ENCODE measurements around the gene ANKFY1. TPM values are rescaled to one million over a fixed set of nuclear protein-coding genes. Genes with fewer than 3 reads are reported as not detected.
A peak's percentile ranks its signal among the peaks of the same experiment; 100 is the strongest.

ANKFY1 gene
- total and polyA plus RNA-seq, 9 donors: 13.7 to 65.1 (median 45.7) TPM

DNA sequence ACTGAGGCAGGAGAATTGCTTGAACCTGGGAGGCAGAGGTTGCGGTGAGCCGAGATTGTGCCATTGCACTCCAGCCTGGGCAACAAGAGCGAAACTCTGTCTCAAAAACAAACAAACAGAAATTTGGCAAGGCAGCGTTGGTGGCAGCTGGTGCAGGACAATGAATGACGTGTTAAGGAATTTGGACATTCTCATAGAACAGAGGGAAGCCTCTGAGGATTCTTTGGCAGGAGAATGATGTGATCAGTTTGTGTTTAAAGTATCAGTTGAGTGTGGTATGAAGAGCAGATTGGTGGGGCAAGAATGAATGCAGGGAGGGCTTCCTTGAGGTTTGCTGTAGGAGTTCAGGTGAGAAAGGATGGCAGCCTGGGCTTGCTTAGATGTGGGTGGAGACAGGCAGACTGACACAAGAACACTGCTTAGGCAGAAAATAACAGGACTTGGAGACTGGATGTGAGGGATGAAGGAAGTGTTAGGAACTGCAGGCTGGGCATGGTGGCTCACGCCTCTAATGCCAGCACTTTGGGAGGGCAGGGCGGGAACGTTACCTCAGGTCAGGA is 115.9 kb downstream of the ANKFY1 start:
- WGBS, 3 donors: 83 to 90% (median 89%) methylated on average over 8 of the region's 8 CpGs
- Histone ChIP-seq H3K36me3 (no peaks in the 10 kb centered on the region), H3K4me1 (ENCODE audit: insufficient read depth) (no peaks in the 10 kb centered on the region), H3K27me3 (no peaks in the 10 kb centered on the region), H3K27ac (no peak overlapping the region), H3K9me3 (no peaks in the 10 kb centered on the region), H3K4me3 (no peak overlapping the region)
- DNase-seq: no peak
- TF ChIP-seq, protein P1, sequence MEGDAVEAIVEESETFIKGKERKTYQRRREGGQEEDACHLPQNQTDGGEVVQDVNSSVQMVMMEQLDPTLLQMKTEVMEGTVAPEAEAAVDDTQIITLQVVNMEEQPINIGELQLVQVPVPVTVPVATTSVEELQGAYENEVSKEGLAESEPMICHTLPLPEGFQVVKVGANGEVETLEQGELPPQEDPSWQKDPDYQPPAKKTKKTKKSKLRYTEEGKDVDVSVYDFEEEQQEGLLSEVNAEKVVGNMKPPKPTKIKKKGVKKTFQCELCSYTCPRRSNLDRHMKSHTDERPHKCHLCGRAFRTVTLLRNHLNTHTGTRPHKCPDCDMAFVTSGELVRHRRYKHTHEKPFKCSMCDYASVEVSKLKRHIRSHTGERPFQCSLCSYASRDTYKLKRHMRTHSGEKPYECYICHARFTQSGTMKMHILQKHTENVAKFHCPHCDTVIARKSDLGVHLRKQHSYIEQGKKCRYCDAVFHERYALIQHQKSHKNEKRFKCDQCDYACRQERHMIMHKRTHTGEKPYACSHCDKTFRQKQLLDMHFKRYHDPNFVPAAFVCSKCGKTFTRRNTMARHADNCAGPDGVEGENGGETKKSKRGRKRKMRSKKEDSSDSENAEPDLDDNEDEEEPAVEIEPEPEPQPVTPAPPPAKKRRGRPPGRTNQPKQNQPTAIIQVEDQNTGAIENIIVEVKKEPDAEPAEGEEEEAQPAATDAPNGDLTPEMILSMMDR (IDR thresholded peaks at IDR 0.05): no peak
- TF ChIP-seq EP300 (IDR thresholded peaks at IDR 0.05) (no peak), POLR2A (IDR thresholded peaks at IDR 0.05) (no peak)
- intact Hi-C loops (cut with DNase I): no loop called here

DNA sequence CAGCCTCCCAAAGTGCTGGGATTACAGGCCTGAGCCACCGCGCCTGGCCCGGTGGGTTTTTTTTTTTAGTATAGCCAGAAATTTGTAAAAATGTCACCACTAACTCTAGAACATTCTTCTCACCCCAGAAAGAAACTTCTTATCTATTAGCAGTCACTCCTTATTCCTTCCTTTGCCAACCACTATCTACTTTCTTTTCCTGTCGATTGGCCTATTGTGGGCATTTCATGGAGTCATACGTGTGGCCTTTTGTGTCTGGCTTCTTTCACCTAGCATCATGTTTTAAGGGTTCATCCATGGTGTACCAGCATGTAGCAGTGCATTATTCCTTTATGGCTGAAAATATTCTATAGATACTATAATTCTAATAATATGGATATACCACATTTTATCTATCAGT is 117.1 kb downstream of the ANKFY1 start:
- no peak for TF ChIP-seq EP300 (IDR thresholded peaks at IDR 0.05)
- TF ChIP-seq POLR2A (IDR thresholded peaks at IDR 0.05): no peak
- TF ChIP-seq, protein P1 (IDR thresholded peaks at IDR 0.05): no peak
- H3K27ac ChIP-seq: no peak overlapping the region
- H3K36me3 ChIP-seq: no peaks in the 10 kb centered on the region
- H3K4me1 ChIP-seq (ENCODE audit: insufficient read depth): no peaks in the 10 kb centered on the region
- no peak overlapping the region for H3K4me3 ChIP-seq
- DNase-seq: no peak
- intact Hi-C loops (cut with DNase I): no loop called here
- no peaks in the 10 kb centered on the region for H3K27me3 ChIP-seq
- 74 to 85% (median 75%) methylated on average over 5 of the region's 5 CpGs for WGBS, 3 donors
- H3K9me3 ChIP-seq: no peaks in the 10 kb centered on the region

DNA sequence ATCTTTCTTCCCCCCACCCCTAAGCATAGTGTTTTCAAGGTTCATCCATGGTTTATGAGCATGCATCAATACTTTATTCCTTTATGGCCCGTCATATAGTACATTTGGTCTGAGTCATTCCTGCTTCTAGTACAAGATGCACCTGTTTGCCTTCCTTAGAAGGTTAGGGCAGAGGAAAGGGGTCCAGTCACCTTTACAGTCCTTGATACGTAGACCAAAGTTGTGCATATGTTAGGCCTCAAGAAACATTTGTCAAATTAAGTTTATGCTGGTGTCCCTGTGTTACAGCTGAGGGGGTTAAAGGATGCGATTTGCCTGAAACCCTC is 119.4 kb downstream of the ANKFY1 start:
- peak overlapping the region; percentile 98 for H3K4me3 ChIP-seq
- peak overlapping the region; percentile 97 to 100 for H3K27ac ChIP-seq
- no peaks in the 10 kb centered on the region for H3K9me3 ChIP-seq
- intact Hi-C loops (cut with DNase I): no loop called here
- no peaks in the 10 kb centered on the region for H3K36me3 ChIP-seq
- TF ChIP-seq, protein P1 (IDR thresholded peaks at IDR 0.05): no peak
- TF ChIP-seq POLR2A (IDR thresholded peaks at IDR 0.05) (no peak), EP300 (IDR thresholded peaks at IDR 0.05) (no peak)
- no peaks in the 10 kb centered on the region for H3K27me3 ChIP-seq
- WGBS, 3 donors: 55 to 59% (median 57%) methylated on average over 3 of the region's 3 CpGs
- DNase-seq: no peak
- no peaks in the 10 kb centered on the region for H3K4me1 ChIP-seq (ENCODE audit: insufficient read depth)

GRCh38 chr17:4143563-4144421 is 120.0 kb downstream of the ANKFY1 start:
- no peaks in the 10 kb centered on the region for H3K36me3 ChIP-seq
- TF ChIP-seq POLR2A (IDR thresholded peaks at IDR 0.05): peak; percentile 94
- TF ChIP-seq, protein P1 (IDR thresholded peaks at IDR 0.05): peak in 2 of 3 donors; percentile 22 to 30
- no peak for TF ChIP-seq EP300 (IDR thresholded peaks at IDR 0.05)
- 0 to 1% (median 1%) methylated on average over 69 of the region's 69 CpGs for WGBS, 3 donors
- peak overlapping the region; percentile 98 for H3K4me3 ChIP-seq
- no peaks in the 10 kb centered on the region for H3K4me1 ChIP-seq (ENCODE audit: insufficient read depth)
- H3K27me3 ChIP-seq: no peaks in the 10 kb centered on the region
- intact Hi-C loops (cut with DNase I): no loop called here
- peak; percentile 88 to 95 (median 92) for DNase-seq
- no peaks in the 10 kb centered on the region for H3K9me3 ChIP-seq
- peak overlapping the region; percentile 97 to 100 for H3K27ac ChIP-seq
